Breast epithelium (tissue), 3 donors: ENCODE measurements around the gene DSPP.

Experiments used
- POLR2A ChIP-seq: fragments of 450-650 bp; IDR thresholded peaks from one replicate; pipeline ENCODE4 v1.6.1; 2016; ENCODE audit warnings: antibody characterized with exemption, mild to moderate bottlenecking, moderate library complexity
- POLR2AphosphoS5 ChIP-seq, 3 donors: sonication (generic); formaldehyde crosslinking; IDR thresholded peaks; one replicate each; pipeline ENCODE4 v1.6.1; 2017; ENCODE audit warnings: antibody characterized with exemption in 3 of 3
- TF ChIP-seq, protein P1 (sequence below), 3 donors: fragments of 450-650 bp; IDR thresholded peaks; one replicate each; pipeline ENCODE4 v1.5.1; 2016 to 2017; ENCODE audit warnings: antibody characterized with exemption in 3 of 3, mild to moderate bottlenecking in 3 of 3, moderate library complexity in 3 of 3

- TF ChIP-seq, protein P1, sequence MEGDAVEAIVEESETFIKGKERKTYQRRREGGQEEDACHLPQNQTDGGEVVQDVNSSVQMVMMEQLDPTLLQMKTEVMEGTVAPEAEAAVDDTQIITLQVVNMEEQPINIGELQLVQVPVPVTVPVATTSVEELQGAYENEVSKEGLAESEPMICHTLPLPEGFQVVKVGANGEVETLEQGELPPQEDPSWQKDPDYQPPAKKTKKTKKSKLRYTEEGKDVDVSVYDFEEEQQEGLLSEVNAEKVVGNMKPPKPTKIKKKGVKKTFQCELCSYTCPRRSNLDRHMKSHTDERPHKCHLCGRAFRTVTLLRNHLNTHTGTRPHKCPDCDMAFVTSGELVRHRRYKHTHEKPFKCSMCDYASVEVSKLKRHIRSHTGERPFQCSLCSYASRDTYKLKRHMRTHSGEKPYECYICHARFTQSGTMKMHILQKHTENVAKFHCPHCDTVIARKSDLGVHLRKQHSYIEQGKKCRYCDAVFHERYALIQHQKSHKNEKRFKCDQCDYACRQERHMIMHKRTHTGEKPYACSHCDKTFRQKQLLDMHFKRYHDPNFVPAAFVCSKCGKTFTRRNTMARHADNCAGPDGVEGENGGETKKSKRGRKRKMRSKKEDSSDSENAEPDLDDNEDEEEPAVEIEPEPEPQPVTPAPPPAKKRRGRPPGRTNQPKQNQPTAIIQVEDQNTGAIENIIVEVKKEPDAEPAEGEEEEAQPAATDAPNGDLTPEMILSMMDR (IDR thresholded peaks at IDR 0.05) = no peak
- TF ChIP-seq POLR2A = no peak
- TF ChIP-seq POLR2AphosphoS5 (IDR thresholded peaks at IDR 0.05) = no peak
These were observed 11.8 kb downstream of the DSPP start for GRCh38 chr4:87620086-87620485.
